ENCODE measurements around the gene UPF1. TPM values are rescaled to one million over a fixed set of nuclear protein-coding genes. Genes with fewer than 3 reads are reported as not detected.
A peak's percentile ranks its signal among the peaks of the same experiment; 100 is the strongest.

Gene UPF1
- total and polyA plus RNA-seq, 11 donors: 27.5 to 84.4 (median 38.3) TPM

DNA sequence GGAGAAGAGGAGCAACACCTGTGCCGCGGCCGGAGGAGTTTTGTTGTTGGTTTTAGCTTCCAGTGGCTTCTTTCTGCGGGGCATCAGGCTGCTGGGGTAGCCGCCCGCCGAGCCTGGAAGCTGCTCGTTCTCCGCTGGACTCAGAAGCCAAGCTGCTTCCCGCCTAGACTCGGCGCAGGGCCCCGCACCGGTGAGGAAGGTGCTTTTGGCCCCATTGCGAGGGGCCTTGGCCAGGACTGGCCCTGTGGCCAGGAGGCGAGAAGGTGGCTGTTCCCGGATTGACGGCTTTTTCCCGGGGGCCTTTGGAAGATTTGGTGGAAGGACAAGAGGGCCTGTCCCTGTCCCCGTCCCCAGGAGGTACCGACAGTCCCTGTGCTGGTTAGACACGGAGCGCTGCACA, 35.4 kb downstream of the UPF1 start:
- DNase-seq (peak in 1 of 5 donors; percentile 22), ATAC-seq (no peak)
- Histone ChIP-seq H3K9me3 (no peaks in the 10 kb centered on the region), H3K4me3 (no peak overlapping the region), H3K27me3 (peaks cover 0 to 15% (median 9%) of the 10 kb centered on the region in 9 donors), H3K4me1 (peaks cover 2 to 36% (median 10%) of the 10 kb centered on the region in 12 donors), H3K27ac (no peak overlapping the region), H3K36me3 (peaks cover 4 to 63% (median 60%) of the 10 kb centered on the region in 9 donors)
- intact Hi-C loops (cut with DNase I): loop anchor here in 1 of 10 donors (5.0 kb wide), 1 partner anchor 275 kb away; no protein-coding TSS in a partner anchor
- no peak for TF ChIP-seq POLR2A (IDR thresholded peaks at IDR 0.05)
- TF ChIP-seq, protein P1, sequence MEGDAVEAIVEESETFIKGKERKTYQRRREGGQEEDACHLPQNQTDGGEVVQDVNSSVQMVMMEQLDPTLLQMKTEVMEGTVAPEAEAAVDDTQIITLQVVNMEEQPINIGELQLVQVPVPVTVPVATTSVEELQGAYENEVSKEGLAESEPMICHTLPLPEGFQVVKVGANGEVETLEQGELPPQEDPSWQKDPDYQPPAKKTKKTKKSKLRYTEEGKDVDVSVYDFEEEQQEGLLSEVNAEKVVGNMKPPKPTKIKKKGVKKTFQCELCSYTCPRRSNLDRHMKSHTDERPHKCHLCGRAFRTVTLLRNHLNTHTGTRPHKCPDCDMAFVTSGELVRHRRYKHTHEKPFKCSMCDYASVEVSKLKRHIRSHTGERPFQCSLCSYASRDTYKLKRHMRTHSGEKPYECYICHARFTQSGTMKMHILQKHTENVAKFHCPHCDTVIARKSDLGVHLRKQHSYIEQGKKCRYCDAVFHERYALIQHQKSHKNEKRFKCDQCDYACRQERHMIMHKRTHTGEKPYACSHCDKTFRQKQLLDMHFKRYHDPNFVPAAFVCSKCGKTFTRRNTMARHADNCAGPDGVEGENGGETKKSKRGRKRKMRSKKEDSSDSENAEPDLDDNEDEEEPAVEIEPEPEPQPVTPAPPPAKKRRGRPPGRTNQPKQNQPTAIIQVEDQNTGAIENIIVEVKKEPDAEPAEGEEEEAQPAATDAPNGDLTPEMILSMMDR (IDR thresholded peaks at IDR 0.05): no peak
- WGBS, 4 donors: 87 to 94% (median 91%) methylated on average over 11 to 23 of the region's 23 CpGs

DNA sequence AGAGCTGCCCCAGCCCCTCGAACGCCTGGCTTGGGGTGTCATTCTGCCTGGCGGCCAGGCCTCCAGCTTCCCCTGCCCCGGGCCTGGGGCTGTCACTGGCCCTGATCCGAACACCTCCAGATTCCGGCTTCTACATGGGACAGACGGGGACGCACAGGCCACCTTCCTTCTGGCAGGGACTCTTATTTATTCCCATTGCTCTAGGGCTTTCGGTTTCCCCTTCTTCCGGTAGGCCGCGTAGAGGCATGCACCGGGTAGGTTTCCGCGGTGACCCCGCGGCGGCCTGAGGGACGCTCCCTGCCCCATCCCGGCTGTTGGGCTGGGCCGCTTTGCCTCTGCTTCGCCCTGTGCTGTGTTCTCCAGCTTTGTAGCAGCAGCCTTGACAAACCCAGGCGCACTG, 36.0 kb downstream of the UPF1 start:
- ATAC-seq (no peak), DNase-seq (no peak)
- Histone ChIP-seq H3K9me3 (no peaks in the 10 kb centered on the region), H3K36me3 (peaks cover 4 to 58% (median 54%) of the 10 kb centered on the region in 9 donors), H3K27ac (no peak overlapping the region), H3K27me3 (peaks cover 0 to 20% (median 9%) of the 10 kb centered on the region in 9 donors), H3K4me3 (no peak overlapping the region), H3K4me1 (peaks cover 2 to 36% (median 10%) of the 10 kb centered on the region in 12 donors)
- TF ChIP-seq, protein P1 (IDR thresholded peaks at IDR 0.05): no peak
- TF ChIP-seq POLR2A (IDR thresholded peaks at IDR 0.05): no peak
- WGBS, 4 donors: 95 to 97% (median 96%) methylated on average over 20 to 23 of the region's 23 CpGs
- intact Hi-C loops (cut with DNase I): loop anchor here in 1 of 10 donors (5.0 kb wide), 1 partner anchor 275 kb away; no protein-coding TSS in a partner anchor

DNA sequence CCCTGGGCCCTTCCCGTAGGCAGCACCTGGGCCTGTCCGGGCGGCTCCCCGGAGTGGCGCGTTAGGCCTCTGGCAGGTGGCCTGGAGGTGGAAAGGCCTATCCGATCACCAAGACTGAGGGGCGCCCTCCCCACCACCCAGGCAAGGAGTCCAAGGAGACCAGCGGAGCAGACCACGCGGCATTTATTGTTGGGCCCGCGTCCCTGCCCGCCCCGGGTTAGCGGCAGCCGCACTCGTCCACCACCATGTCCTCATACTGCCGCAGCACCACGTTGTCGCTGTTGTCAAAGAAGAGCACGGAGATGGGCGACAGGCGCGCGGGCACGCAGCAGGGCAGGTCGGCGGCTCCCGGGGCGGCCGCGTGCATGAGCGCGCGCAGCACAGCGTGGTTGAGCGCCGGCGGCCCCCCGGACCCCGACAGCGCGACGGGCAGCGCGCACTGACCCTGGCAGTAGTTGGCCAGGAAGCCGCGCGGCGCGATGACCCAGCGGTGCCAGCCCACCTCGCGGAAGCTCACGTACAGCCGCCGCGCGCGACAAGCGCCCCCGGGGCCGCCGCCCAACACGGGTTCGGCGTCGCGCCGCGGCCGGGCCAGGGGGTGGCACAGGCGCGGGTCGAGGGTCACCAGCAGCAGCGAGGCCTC, 36.7 kb downstream of the UPF1 start:
- Histone ChIP-seq H3K27me3 (peaks cover 0 to 21% (median 9%) of the 10 kb centered on the region in 9 donors), H3K4me1 (peaks cover 2 to 36% (median 10%) of the 10 kb centered on the region in 12 donors), H3K27ac (no peak overlapping the region), H3K4me3 (peak overlapping the region in 1 of 12 donors; percentile 32), H3K36me3 (peaks cover 4 to 50% (median 47%) of the 10 kb centered on the region in 9 donors), H3K9me3 (no peaks in the 10 kb centered on the region)
- WGBS, 4 donors: 33 to 71% (median 45%) methylated on average over 44 to 77 of the region's 77 CpGs
- ATAC-seq: peak in 1 of 4 donors; percentile 6
- TF ChIP-seq, protein P1 (IDR thresholded peaks at IDR 0.05): no peak
- no peak for TF ChIP-seq POLR2A (IDR thresholded peaks at IDR 0.05)
- DNase-seq: peak in 1 of 5 donors; percentile 25
- intact Hi-C loops (cut with DNase I): loop anchor here in 1 of 10 donors (5.0 kb wide), 1 partner anchor 276 kb away; no protein-coding TSS in a partner anchor

DNA sequence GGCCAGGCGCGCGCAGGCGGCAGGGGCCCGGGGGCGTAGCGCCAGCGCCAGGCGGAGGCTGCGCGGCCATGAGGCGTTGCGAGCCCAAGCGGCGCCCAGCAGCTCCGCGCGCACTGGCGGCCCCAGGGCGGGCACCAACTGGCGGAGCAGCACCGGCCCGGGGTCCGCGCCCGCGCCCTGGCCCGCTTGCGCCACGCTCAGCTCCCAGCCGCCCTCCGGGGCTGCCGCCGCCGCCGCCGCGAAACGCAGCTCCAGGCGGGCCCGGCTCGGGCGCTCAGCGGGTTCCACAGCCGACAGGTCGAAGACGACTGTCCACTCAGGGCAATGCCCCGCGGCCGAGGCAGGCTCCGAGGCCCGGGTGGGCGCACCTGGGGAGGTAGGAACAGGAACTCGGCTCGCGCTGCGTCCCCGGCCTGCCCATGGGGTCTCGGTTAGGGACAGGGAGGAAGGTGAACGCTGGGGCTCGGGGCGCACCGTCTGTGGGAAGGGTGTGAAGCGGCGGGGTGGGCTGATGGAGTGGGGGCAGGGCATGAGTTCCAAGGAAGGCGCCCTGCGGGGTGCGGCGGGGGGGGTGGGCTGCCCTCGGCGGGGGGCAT, 37.4 kb downstream of the UPF1 start:
- DNase-seq: peak in 1 of 5 donors; percentile 24

More for the DNA sequence above, 37.4 kb downstream of the UPF1 start:
- H3K36me3 ChIP-seq: peaks cover 4 to 44% (median 41%) of the 10 kb centered on the region in 9 donors
- 10 to 31% (median 25%) methylated on average over 20 to 71 of the region's 71 CpGs for WGBS, 4 donors
- no peaks in the 10 kb centered on the region for H3K9me3 ChIP-seq
- no peak for ATAC-seq
- intact Hi-C loops (cut with DNase I): loop anchor here in 1 of 10 donors (5.0 kb wide), 1 partner anchor 277 kb away; no protein-coding TSS in a partner anchor
- TF ChIP-seq POLR2A (IDR thresholded peaks at IDR 0.05): no peak
- TF ChIP-seq, protein P1 (IDR thresholded peaks at IDR 0.05): no peak
- H3K27me3 ChIP-seq: peaks cover 0 to 21% (median 9%) of the 10 kb centered on the region in 9 donors
- no peak overlapping the region for H3K27ac ChIP-seq
- H3K4me1 ChIP-seq: peaks cover 2 to 36% (median 10%) of the 10 kb centered on the region in 12 donors
- peak overlapping the region in 1 of 12 donors; percentile 32 for H3K4me3 ChIP-seq

All from heart left ventricle (tissue), 16 donors.